ENCODE data around the gene CACNA2D4. TPM values are rescaled to one million over a fixed set of nuclear protein-coding genes. Genes with fewer than 3 reads are reported as not detected.

The CACNA2D4 gene
- total and polyA plus RNA-seq, 5 donors: 1.0 to 3.0 (median 1.4) TPM

- intact Hi-C loops (cut with DNase I): no loop called here
- peak; percentile 71 to 79 for ATAC-seq
Observed at GRCh38 chr12:1916371-1917171, 1.9 kb downstream of the CACNA2D4 start.

GRCh38 chr12:1915082-1915968 is 3.1 kb downstream of the CACNA2D4 start:
- Histone ChIP-seq H3K27me3 (ENCODE audit: control insufficient read depth, insufficient read depth) (no peaks in the 10 kb centered on the region), H3K9me3 (ENCODE audit: control insufficient read depth, low read length) (no peaks in the 10 kb centered on the region), H3K4me1 (ENCODE audit: control insufficient read depth, insufficient read depth, low read length) (peaks cover 5% of the 10 kb centered on the region), H3K4me3 (ENCODE audit: low read length) (no peak overlapping the region), H3K27ac (ENCODE audit: low read length) (no peak overlapping the region)
- no peak for ATAC-seq
- 79% methylated on average over 18 of the region's 18 CpGs for WGBS
- DNase-seq: peak in 1 of 3 donors; percentile 28
- intact Hi-C loops (cut with DNase I): no loop called here

More at GRCh38 chr12:1916371-1917171, 1.9 kb downstream of the CACNA2D4 start:
- peak; percentile 65 to 93 (median 87) for DNase-seq
- 29% methylated on average over 18 of the region's 18 CpGs for WGBS
- Histone ChIP-seq H3K4me3 (ENCODE audit: low read length) (no peak overlapping the region), H3K27me3 (ENCODE audit: control insufficient read depth, insufficient read depth) (no peaks in the 10 kb centered on the region), H3K4me1 (ENCODE audit: control insufficient read depth, insufficient read depth, low read length) (peaks cover 5% of the 10 kb centered on the region), H3K27ac (ENCODE audit: low read length) (peak overlapping the region; percentile 50), H3K9me3 (ENCODE audit: control insufficient read depth, low read length) (no peaks in the 10 kb centered on the region)

GRCh38 chr12:1914114-1914911 is 4.1 kb downstream of the CACNA2D4 start:
- H3K27ac ChIP-seq (ENCODE audit: low read length): no peak overlapping the region
- no peak overlapping the region for H3K4me3 ChIP-seq (ENCODE audit: low read length)
- H3K9me3 ChIP-seq (ENCODE audit: control insufficient read depth, low read length): no peaks in the 10 kb centered on the region
- peaks cover 5% of the 10 kb centered on the region for H3K4me1 ChIP-seq (ENCODE audit: control insufficient read depth, insufficient read depth, low read length)
- H3K27me3 ChIP-seq (ENCODE audit: control insufficient read depth, insufficient read depth): no peaks in the 10 kb centered on the region
- WGBS: 86% methylated on average over 17 of the region's 17 CpGs
- no peak for ATAC-seq
- DNase-seq: peak in 1 of 3 donors; percentile 30
- intact Hi-C loops (cut with DNase I): no loop called here

GRCh38 chr12:1913377-1914113 is 4.9 kb downstream of the CACNA2D4 start:
- intact Hi-C loops (cut with DNase I): no loop called here
- DNase-seq (no peak), ATAC-seq (no peak)
- Histone ChIP-seq H3K4me1 (ENCODE audit: control insufficient read depth, insufficient read depth, low read length) (peaks cover 5% of the 10 kb centered on the region), H3K27me3 (ENCODE audit: control insufficient read depth, insufficient read depth) (no peaks in the 10 kb centered on the region), H3K9me3 (ENCODE audit: control insufficient read depth, low read length) (no peaks in the 10 kb centered on the region), H3K27ac (ENCODE audit: low read length) (no peak overlapping the region), H3K4me3 (ENCODE audit: low read length) (no peak overlapping the region)
- 67% methylated on average over 12 of the region's 12 CpGs for WGBS

GRCh38 chr12:1912580-1913376 is 5.7 kb downstream of the CACNA2D4 start:
- no peak overlapping the region for H3K27ac ChIP-seq (ENCODE audit: low read length)
- intact Hi-C loops (cut with DNase I): no loop called here
- 76% methylated on average over 18 of the region's 18 CpGs for WGBS
- H3K4me3 ChIP-seq (ENCODE audit: low read length): no peak overlapping the region
- ATAC-seq (no peak), DNase-seq (no peak)
- H3K4me1 ChIP-seq (ENCODE audit: control insufficient read depth, insufficient read depth, low read length): peaks cover 5% of the 10 kb centered on the region
- no peaks in the 10 kb centered on the region for H3K27me3 ChIP-seq (ENCODE audit: control insufficient read depth, insufficient read depth)
- H3K9me3 ChIP-seq (ENCODE audit: control insufficient read depth, low read length): no peaks in the 10 kb centered on the region

GRCh38 chr12:1911598-1912575 is 6.6 kb downstream of the CACNA2D4 start:
- Histone ChIP-seq H3K4me3 (ENCODE audit: low read length) (no peak overlapping the region), H3K27me3 (ENCODE audit: control insufficient read depth, insufficient read depth) (no peaks in the 10 kb centered on the region), H3K9me3 (ENCODE audit: control insufficient read depth, low read length) (no peaks in the 10 kb centered on the region), H3K4me1 (ENCODE audit: control insufficient read depth, insufficient read depth, low read length) (no peaks in the 10 kb centered on the region), H3K27ac (ENCODE audit: low read length) (no peak overlapping the region)
- intact Hi-C loops (cut with DNase I): no loop called here
- ATAC-seq (no peak), DNase-seq (no peak)
- WGBS: 84% methylated on average over 16 of the region's 16 CpGs

- H3K9me3 ChIP-seq (ENCODE audit: control insufficient read depth, low read length): no peaks in the 10 kb centered on the region
- ATAC-seq (no peak), DNase-seq (no peak)
- H3K27me3 ChIP-seq (ENCODE audit: control insufficient read depth, insufficient read depth): no peaks in the 10 kb centered on the region
- intact Hi-C loops (cut with DNase I): no loop called here
- no peaks in the 10 kb centered on the region for H3K4me1 ChIP-seq (ENCODE audit: control insufficient read depth, insufficient read depth, low read length)
- H3K4me3 ChIP-seq (ENCODE audit: low read length): no peak overlapping the region
- WGBS: 95% methylated on average over 3 of the region's 3 CpGs
- H3K27ac ChIP-seq (ENCODE audit: low read length): no peak overlapping the region
Observed at GRCh38 chr12:1910468-1910867, 8.0 kb downstream of the CACNA2D4 start.

GRCh38 chr12:1908758-1909157 is 9.7 kb downstream of the CACNA2D4 start:
- H3K27me3 ChIP-seq (ENCODE audit: control insufficient read depth, insufficient read depth): no peaks in the 10 kb centered on the region
- intact Hi-C loops (cut with DNase I): no loop called here
- H3K4me3 ChIP-seq (ENCODE audit: low read length): no peak overlapping the region
- no peaks in the 10 kb centered on the region for H3K4me1 ChIP-seq (ENCODE audit: control insufficient read depth, insufficient read depth, low read length)
- WGBS: 95% methylated on average over 26 of the region's 26 CpGs
- ATAC-seq: no peak
- DNase-seq: peak in 1 of 3 donors; percentile 47
- H3K27ac ChIP-seq (ENCODE audit: low read length): no peak overlapping the region
- no peaks in the 10 kb centered on the region for H3K9me3 ChIP-seq (ENCODE audit: control insufficient read depth, low read length)

Data from right cardiac atrium (tissue), 5 donors.